ENCODE results near the gene TXLNB. TPM values are rescaled to one million over a fixed set of nuclear protein-coding genes. Genes with fewer than 3 reads are reported as not detected.
A peak's percentile ranks its signal among the peaks of the same experiment; 100 is the strongest.

Gene TXLNB
- total RNA-seq, 1 experiment from 2014 or later: 0.15 TPM

DNA sequence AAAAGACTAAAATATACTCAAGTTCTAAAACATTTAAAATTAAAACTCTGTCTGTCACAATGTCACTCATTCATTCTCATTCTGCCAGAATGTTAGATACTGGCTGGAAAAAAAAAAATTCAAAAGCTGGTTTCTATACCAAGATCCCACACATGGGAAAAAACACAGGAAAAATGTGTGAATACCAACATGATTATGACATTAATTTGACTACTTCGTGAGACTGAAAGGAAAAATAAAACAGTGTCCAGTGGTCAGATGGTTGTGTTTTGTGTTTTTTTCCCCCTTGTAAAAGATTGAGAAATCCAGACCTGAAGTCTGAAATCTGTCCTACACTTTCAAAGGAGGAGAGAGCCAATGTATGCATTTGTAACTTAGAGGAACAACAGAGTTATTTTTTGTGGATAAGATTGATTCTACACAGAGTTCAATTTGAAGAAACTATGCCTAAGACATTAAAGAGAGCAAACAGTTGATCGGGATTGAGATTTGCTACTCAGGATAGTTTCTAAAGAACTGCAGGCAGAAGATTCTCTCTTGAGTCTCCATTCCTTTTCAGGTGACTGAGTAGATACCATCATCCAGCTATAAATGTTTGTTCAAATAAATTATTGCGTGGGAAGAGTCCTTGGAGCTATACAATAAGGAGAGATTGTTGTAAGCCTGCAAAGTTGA lies 39.2 kb upstream of the TXLNB start (continued):
- TF ChIP-seq USF1 (CRISPR knock-in tag; IDR thresholded peaks at IDR 0.05) (no peak), USF2 (CRISPR knock-in tag; IDR thresholded peaks at IDR 0.05) (no peak), MAX (CRISPR knock-in tag; IDR thresholded peaks at IDR 0.05) (no peak)

DNA sequence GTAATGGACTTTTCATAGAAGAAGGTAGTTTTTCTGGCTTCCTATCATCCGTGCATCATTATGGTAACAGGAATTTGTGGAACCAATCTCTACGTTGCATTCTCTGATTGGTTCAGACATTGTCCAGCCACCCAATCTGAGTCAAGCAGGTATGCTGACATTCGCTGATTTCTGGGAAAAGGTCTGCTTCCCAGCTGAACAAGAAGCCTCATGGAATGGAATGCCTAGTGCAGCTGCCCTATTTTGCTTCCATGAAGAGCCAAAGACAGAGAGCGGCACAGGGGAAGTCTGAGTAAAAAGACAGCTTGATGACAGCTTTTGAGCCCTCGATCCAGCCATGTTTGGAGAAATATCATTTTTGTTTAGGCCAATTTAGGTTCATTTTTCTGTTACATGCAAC lies 38.5 kb upstream of the TXLNB start:
- POLR2A ChIA-PET: no interaction called here
- Mint-ChIP-seq H3K9me3 (peaks cover 15% of the 10 kb centered on the region), H3K27me3 (ENCODE audit: low read depth) (no peaks in the 10 kb centered on the region), H3K4me3 (no peak overlapping the region), H3K27ac (peak overlapping the region; percentile 29; the same call in 1 of the 2 replicates), H3K4me1 (peaks cover 5% of the 10 kb centered on the region), H3K36me3 (peaks cover 9% of the 10 kb centered on the region)
- DNase-seq (ENCODE audit: low spot score) (no peak), ATAC-seq (no peak)
- CTCF ChIA-PET: interaction anchor here (0.6 kb wide), 1 partner anchor 34 kb away, joined by 3 read pairs; no protein-coding TSS in a partner anchor
- no peak for TF ChIP-seq JAZF1 (CRISPR knock-in tag; IDR thresholded peaks at IDR 0.05)
- TF ChIP-seq ZBTB21 (CRISPR knock-in tag; IDR thresholded peaks at IDR 0.05; ENCODE audit: borderline replicate concordance): no peak
- no peak for TF ChIP-seq MXD4 (CRISPR knock-in tag; IDR thresholded peaks at IDR 0.05; ENCODE audit: borderline replicate concordance)
- no peak for TF ChIP-seq IRF2 (CRISPR knock-in tag; IDR thresholded peaks at IDR 0.05; ENCODE audit: borderline replicate concordance, low read depth)
- no peak for TF ChIP-seq HMGA2 (CRISPR knock-in tag; IDR thresholded peaks at IDR 0.05)
- TF ChIP-seq ESRRA (CRISPR knock-in tag; IDR thresholded peaks at IDR 0.05; ENCODE audit: borderline replicate concordance): no peak
- no peak for TF ChIP-seq E2F4 (CRISPR knock-in tag; IDR thresholded peaks at IDR 0.05; ENCODE audit: borderline replicate concordance, low read depth)
- TF ChIP-seq CTCF (IDR thresholded peaks at IDR 0.05): no peak
- TF ChIP-seq GRHL2 (CRISPR knock-in tag; IDR thresholded peaks at IDR 0.05; ENCODE audit: insufficient replicate concordance, severe bottlenecking): no peak
- TF ChIP-seq, protein P1, sequence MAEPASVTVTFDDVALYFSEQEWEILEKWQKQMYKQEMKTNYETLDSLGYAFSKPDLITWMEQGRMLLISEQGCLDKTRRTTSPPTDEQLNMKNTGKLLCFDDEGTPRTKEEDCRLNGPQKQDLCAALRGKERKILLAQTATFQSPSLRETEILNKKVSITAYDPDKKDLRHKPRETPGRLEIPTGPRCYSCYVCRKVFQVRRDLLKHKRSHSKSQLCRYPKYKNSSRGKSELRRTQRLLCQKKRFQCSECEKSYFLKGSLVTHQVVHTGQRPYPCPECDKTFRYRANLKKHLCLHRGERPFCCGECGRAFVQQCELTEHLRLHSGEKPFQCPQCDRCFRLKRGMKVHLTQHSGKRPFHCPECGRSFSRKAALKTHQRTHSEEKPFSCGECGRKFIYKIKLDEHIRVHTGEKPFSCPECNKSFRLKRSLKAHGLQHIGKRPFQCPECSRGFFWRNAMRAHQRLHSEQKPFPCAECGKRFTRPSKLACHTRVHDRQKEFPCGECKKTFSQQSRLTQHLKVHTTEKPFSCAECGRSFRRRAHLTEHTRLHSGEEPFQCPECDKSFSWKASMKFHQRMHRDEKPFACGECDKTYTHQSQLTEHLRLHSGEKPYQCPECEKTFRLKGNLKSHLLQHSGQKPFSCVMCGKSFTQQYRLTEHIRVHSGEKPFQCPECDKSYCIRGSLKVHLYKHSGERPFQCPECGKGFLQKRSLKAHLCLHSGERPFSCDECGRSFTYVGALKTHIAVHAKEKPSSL (CRISPR knock-in tag; conservative IDR thresholded peaks at IDR 0.05): no peak
- TF ChIP-seq PRRX2 (CRISPR knock-in tag; IDR thresholded peaks at IDR 0.05): no peak
- TF ChIP-seq ATF6 (CRISPR knock-in tag; IDR thresholded peaks at IDR 0.05): no peak
- no peak for TF ChIP-seq AR (CRISPR knock-in tag; IDR thresholded peaks at IDR 0.05)
- TF ChIP-seq ELF4 (CRISPR knock-in tag; IDR thresholded peaks at IDR 0.05; ENCODE audit: low read depth): no peak
- TF ChIP-seq PRDM15 (CRISPR knock-in tag; IDR thresholded peaks at IDR 0.05): no peak

All from WTC11 (cell line).